Measurements from ENCODE around the gene ITLN2.
"Not testable (repeated sequence)": the region's sequence is repeated elsewhere in the genome, so short reads cannot be mapped to it uniquely, and the experiment has no call there.

The ITLN2 gene

GRCh38 chr1:160954158-160955104 lies at the start of gene ITLN2:
ITLN2 (minus strand) TSS chr1:160954809; CDS start chr1:160954741, 68 bp downstream.
- peak; percentile 7 to 10 for DNase-seq

GRCh38 chr1:161001525-161001924 lies 46.9 kb upstream of the ITLN2 start:
- peak in 1 of 2 experiments; percentile 10 for DNase-seq

GRCh38 chr1:161000736-161001480 lies 46.3 kb upstream of the ITLN2 start:
- no peak for DNase-seq

GRCh38 chr1:160999376-160999775 lies 44.8 kb upstream of the ITLN2 start:
- DNase-seq: no peak

GRCh38 chr1:160997323-160998038 lies 42.9 kb upstream of the ITLN2 start:
- DNase-seq: peak in 1 of 2 experiments; percentile 43

- DNase-seq: no peak
Measured at GRCh38 chr1:160996178-160996577, 41.6 kb upstream of the ITLN2 start.

GRCh38 chr1:160993544-160994193 lies 39.1 kb upstream of the ITLN2 start:
- peak in 1 of 2 experiments; percentile 53 for DNase-seq

GRCh38 chr1:160992036-160992435 lies 37.4 kb upstream of the ITLN2 start:
- DNase-seq: not testable (repeated sequence)

GRCh38 chr1:160987359-160988050 lies 32.9 kb upstream of the ITLN2 start:
- no peak for DNase-seq

GRCh38 chr1:160985723-160986122 lies 31.1 kb upstream of the ITLN2 start:
- DNase-seq: no peak

GRCh38 chr1:160981584-160982411 lies 27.2 kb upstream of the ITLN2 start:
- peak in 1 of 2 experiments; percentile 4 for DNase-seq

GRCh38 chr1:160979286-160979685 lies 24.7 kb upstream of the ITLN2 start:
- no peak for DNase-seq

GRCh38 chr1:160978510-160978927 lies 23.9 kb upstream of the ITLN2 start:
- no peak for DNase-seq

- no peak for DNase-seq
Measured at GRCh38 chr1:160975026-160975425, 20.4 kb upstream of the ITLN2 start.

- no peak for DNase-seq
Measured at GRCh38 chr1:160973491-160973890, 18.9 kb upstream of the ITLN2 start.

GRCh38 chr1:160972939-160973338 lies 18.3 kb upstream of the ITLN2 start:
- no peak for DNase-seq

GRCh38 chr1:160971618-160972056 lies 17.0 kb upstream of the ITLN2 start:
- DNase-seq: no peak

- DNase-seq: peak; percentile 13 to 46
Measured at GRCh38 chr1:160963521-160963920, 8.9 kb upstream of the ITLN2 start.

- no peak for DNase-seq
Measured at GRCh38 chr1:160961419-160961818, 6.8 kb upstream of the ITLN2 start.

- no peak for DNase-seq
Measured at GRCh38 chr1:160956966-160957365, 2.4 kb upstream of the ITLN2 start.

- no peak for DNase-seq
Measured at GRCh38 chr1:160953030-160953429, 1.6 kb downstream of the ITLN2 start.
